SIG-M5 treated with dmso at 0.1 percent for 504 hours (cell line): ENCODE data around the gene CCDC78.

ENCODE experiments used
- DNase-seq: peaks from one replicate; lab custom pipeline; 2025; ENCODE audit not compliant: unreplicated experiment; lab: John Stamatoyannopoulos, UW

The CCDC78 gene

GRCh38 chr16:740459-740763 lies 14.2 kb upstream of the CCDC78 start:
- DNase-seq: no peak

GRCh38 chr16:739560-740458 lies 13.6 kb upstream of the CCDC78 start:
- DNase-seq: no peak

GRCh38 chr16:736936-737481 lies 10.8 kb upstream of the CCDC78 start:
- DNase-seq: no peak

DNA sequence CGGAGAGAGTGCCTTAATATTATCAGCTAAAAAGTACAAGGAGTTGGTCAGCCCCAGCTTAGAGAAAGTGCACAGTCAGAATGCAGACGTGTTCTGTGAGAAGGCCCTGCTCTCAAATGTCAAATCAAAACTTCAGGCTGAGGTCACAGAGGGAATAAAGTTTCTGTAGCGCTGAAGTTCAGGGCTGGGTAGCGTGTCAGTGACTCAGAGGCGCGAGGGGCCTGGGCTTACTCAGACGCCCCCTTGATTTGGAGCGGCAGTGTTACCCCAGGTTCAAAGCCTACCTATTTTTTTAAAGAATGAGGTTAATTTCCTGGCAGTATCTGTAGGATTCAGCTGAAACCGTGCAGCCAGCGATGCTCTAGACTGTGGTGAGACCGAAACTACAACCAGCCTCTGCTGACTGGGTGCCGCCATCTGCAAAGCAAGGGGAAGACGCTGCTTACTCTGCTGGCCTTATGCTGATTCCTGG lies 9.8 kb upstream of the CCDC78 start:
- no peak for DNase-seq

- no peak for DNase-seq
Observed at GRCh38 chr16:734981-735881, 9.0 kb upstream of the CCDC78 start.

- no peak for DNase-seq
Observed at GRCh38 chr16:734208-734980, 8.2 kb upstream of the CCDC78 start.

- DNase-seq: no peak
Observed at GRCh38 chr16:733382-734207, 7.4 kb upstream of the CCDC78 start.

DNA sequence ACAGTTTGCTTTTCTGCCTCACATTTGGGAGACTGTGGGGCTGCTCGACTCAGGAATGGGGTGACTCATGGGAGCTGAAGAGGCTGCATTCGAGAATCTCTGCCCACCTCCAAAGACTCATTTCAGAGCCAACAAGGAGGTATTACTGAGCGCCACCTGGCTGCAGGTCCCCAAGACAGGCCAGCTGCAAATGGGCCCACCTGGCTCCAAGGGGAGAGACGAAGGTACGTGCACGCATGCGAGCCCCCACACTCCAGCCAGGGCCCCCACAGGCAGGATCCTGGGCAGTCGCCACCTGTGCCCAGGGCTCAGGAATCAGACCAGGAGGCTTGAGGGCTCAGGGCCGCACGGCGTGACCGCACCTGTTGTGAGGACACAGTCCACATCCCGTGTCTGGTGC lies 6.7 kb upstream of the CCDC78 start:
- no peak for DNase-seq

- DNase-seq: no peak
Observed at GRCh38 chr16:732332-732731, 6.1 kb upstream of the CCDC78 start.

DNA sequence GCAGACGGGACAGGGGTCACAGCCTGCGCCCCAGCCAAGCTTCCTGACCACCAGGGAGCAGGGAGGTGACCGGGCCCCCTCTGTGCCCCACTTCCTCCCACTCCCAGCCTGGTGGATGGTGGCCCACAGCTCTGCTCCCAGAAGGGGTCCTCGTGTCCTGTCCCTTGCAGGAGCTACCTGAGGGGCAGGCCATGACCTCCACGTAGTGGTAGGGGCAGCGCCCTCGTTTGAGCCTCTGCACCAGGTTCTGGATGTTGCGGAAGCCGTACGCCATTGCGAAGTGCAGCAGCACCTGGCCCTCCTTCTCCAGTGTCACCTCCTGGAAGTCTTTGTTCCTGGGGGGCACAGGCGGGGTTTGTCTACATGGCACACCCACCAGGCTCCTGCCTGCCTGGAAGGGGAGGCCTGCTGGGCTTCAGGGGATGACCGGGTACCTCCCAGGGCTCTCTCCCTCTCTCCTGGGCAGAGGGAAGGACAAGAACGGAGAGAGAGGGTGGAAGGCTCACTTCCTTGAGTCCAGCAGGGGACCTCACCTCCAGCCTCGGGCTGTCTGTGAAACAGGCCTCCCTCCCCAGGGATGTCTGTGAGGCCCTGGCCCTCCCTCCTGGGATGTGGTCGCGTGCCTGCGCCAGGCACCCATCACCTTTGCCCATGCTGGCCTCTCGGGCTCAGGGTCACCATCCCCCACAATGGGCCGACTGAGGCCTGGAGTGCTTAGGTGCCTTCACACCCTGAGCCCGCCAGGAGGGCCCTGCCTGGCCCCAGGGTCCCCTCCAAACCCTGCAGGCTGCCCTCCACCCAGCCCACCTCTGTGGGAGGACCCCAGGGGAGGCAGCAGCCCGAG lies 4.6 kb upstream of the CCDC78 start:
- DNase-seq: no peak

- no peak for DNase-seq
Observed at GRCh38 chr16:729768-730665, 3.8 kb upstream of the CCDC78 start.

GRCh38 chr16:728890-729744 lies 2.9 kb upstream of the CCDC78 start:
- DNase-seq: no peak

GRCh38 chr16:728131-728889 lies 2.1 kb upstream of the CCDC78 start:
- peak; percentile 81 for DNase-seq

DNA sequence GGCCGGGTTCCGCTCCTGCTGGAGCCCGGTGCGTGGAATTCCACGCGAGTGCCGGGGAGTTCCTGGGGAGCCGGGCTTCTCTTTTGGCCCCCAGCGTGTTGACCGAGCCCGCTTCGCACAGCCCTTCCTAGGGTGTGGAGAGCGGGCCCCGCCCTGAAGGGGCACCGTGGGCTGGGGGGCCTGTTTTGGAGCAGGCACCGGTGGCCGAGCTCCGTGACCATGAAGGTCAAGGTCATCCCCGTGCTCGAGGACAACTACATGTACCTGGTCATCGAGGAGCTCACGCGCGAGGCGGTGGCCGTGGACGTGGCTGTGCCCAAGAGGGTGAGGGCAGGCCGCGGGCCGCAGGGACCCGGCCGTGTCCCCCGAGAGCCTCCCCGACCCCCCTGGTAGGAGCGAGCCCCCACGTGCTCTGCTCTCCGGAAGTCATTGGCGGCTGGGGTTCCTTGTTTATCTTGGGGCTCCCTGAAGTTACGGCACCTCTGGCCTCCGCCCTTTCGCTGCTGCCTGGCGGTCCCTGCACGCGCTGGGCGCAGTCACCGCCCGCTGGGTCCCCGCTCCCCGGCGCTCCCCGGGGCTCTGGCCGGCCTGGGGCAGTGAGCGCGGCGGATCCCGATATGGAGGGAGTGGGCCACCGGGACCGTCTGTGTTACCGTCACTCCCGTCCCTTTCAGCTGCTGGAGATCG lies 1.2 kb upstream of the CCDC78 start:
- DNase-seq: peak; percentile 38

- no peak for DNase-seq
Observed at GRCh38 chr16:726188-726437, 130 bp downstream of the CCDC78 start.

GRCh38 chr16:725463-726187 lies 618 bp downstream of the CCDC78 start:
- no peak for DNase-seq
